Transverse colon (tissue), 4 donors: Measurements from ENCODE around the gene ENG.

Experiments used
- EP300 ChIP-seq: sonication (generic); formaldehyde crosslinking; IDR thresholded peaks from one replicate; pipeline ENCODE4 v1.6.1; 2017; ENCODE audit warnings: antibody characterized with exemption, low read depth
- POLR2A ChIP-seq: fragments of 450-650 bp; IDR thresholded peaks from one replicate; pipeline ENCODE4 v1.6.1; 2016; ENCODE audit warnings: antibody characterized with exemption, mild to moderate bottlenecking, moderate library complexity
- POLR2AphosphoS5 ChIP-seq, 3 donors: sonication (generic); formaldehyde crosslinking; IDR thresholded peaks; one replicate each; pipeline ENCODE4 v1.6.1; 2016; ENCODE audit warnings: antibody characterized with exemption in 3 of 3
- TF ChIP-seq, protein P1 (sequence below), 5 experiments: fragments of 200-600 bp in 3 of 5; fragments of 450-650 bp in 2 of 5; sonication (generic) in 3 of 5; IDR thresholded peaks; 1 replicate in 2 of 5; 2 replicates in 3 of 5; pipeline ENCODE4 v1.5.1; 2016 to 2017; ENCODE audit warnings: antibody characterized with exemption in 5 of 5, inconsistent platforms in 3 of 5, mild to moderate bottlenecking in 2 of 5, moderate library complexity in 1 of 5

DNA sequence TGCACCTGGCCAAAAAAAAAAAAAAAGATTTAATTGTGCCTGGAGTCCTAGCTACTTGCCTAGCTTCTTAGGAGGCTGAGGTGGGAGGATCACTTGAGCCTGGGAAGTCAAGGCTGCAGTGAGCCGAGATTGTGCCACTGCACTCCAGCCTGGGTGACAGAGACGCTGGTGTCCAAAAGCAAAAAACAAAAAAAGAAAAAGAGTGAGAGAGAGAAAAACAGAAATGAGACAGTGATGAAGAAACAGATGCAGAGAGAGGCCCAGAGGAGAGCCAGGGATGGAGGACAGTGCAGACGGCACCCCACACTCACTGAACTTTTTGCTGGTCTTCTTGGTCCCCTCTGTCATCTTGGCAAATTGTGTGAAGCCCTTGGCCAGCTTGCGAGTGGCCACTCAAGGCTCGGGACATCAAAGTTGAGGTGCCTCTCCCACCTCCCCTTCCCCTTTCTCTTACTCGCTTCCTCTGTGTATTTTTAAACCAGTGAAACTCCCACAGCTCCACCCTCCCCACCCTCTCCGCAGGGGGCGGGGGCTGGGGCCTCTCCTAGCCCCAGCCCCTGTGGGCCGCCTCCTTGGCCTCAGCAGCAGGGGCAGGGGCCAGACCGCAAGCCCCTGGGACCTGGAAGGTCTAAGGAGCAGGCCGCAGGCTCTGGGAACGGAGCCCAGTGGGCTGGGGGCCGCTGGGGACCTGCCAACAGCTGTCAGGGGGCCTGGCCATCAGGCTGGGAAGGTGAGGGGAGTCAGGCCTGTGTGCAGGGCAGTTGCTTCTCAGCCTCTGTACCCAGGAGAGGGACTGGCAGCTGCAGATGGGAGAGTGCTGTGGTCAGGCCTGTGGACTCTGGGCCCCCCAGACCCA, 76.0 kb downstream of the ENG start, which contains the start of gene SH2D3C:
- no peak for TF ChIP-seq EP300
- TF ChIP-seq, protein P1, sequence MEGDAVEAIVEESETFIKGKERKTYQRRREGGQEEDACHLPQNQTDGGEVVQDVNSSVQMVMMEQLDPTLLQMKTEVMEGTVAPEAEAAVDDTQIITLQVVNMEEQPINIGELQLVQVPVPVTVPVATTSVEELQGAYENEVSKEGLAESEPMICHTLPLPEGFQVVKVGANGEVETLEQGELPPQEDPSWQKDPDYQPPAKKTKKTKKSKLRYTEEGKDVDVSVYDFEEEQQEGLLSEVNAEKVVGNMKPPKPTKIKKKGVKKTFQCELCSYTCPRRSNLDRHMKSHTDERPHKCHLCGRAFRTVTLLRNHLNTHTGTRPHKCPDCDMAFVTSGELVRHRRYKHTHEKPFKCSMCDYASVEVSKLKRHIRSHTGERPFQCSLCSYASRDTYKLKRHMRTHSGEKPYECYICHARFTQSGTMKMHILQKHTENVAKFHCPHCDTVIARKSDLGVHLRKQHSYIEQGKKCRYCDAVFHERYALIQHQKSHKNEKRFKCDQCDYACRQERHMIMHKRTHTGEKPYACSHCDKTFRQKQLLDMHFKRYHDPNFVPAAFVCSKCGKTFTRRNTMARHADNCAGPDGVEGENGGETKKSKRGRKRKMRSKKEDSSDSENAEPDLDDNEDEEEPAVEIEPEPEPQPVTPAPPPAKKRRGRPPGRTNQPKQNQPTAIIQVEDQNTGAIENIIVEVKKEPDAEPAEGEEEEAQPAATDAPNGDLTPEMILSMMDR (IDR thresholded peaks at IDR 0.05): no peak
- TF ChIP-seq POLR2AphosphoS5 (IDR thresholded peaks at IDR 0.05): peak in 1 of 3 donors; percentile 36
- TF ChIP-seq POLR2A: peak; percentile 16
